GM23248 (cell line): ENCODE data around the gene SEC14L5.

Experiments
- EZH2 ChIP-seq: fragments of 200-600 bp; sonication (generic); IDR thresholded peaks from 2 replicates; pipeline ENCODE4 v1.6.1; 2018; ENCODE audit warnings: antibody characterized with exemption, mild to moderate bottlenecking; ENCODE audit not compliant: insufficient read depth, poor library complexity, severe bottlenecking
- EZH2phosphoT487 ChIP-seq: fragments of 200-600 bp; sonication (generic); IDR thresholded peaks from 2 replicates; pipeline ENCODE4 v1.6.1; 2018; ENCODE audit warnings: antibody characterized with exemption, moderate library complexity, mild to moderate bottlenecking, low read depth; ENCODE audit not compliant: insufficient read depth

DNA sequence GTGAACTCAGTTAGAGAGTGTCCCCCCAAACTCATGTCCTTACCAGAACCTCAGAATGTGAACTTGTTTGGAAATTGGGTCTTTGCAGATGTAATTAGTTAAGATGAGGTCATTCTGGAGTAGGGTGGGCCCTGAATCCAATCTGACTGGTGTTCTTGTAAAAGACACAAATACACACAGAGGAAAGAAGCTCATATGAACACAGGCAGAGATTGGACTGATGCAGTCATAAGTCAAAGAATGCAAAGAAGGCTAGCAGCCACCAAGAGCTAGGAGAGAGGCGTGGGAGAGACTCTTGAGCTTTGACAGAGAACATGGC lies 77.7 kb downstream of the SEC14L5 start:
- TF ChIP-seq EZH2phosphoT487 = no peak
- TF ChIP-seq EZH2 = no peak
